GM23338 (cell line): Measurements from ENCODE around the gene SNTB2. TPM values are rescaled to one million over a fixed set of nuclear protein-coding genes. Genes with fewer than 3 reads are reported as not detected.
A peak's percentile ranks its signal among the peaks of the same experiment; 100 is the strongest.

Experiments used
- ATAC-seq: fragments of 200-7000 bp; cut with Tn5 transposase; 3 replicates; pipeline ENCODE4 v1.9.1; 2020
- DNase-seq: peaks from one replicate; pipeline ENCODE4 v3.0.0-alpha.2; 2015; ENCODE audit warnings: low spot score
- H2AFZ ChIP-seq: fragments of 200-600 bp; sonication (generic); 2 replicates; pipeline ENCODE4 v1.8.0; 2016; ENCODE audit warnings: antibody characterized with exemption, mild to moderate bottlenecking, moderate library complexity
- H3F3A ChIP-seq: fragments of 200-600 bp; sonication (generic); replicated peaks from 2 replicates; pipeline ENCODE4 v1.8.0; 2017; ENCODE audit warnings: antibody characterized with exemption, mixed run types, low read depth
- H3K27ac ChIP-seq: fragments of 200-600 bp; sonication (generic); 2 replicates; pipeline ENCODE4 v1.6.1; 2016; ENCODE audit warnings: low read depth
- H3K27me3 ChIP-seq: fragments of 200-600 bp; sonication (generic); 2 replicates; pipeline ENCODE4 v1.8.0; 2016; ENCODE audit warnings: mild to moderate bottlenecking, mixed run types, moderate library complexity; ENCODE audit not compliant: insufficient read depth
- H3K36me3 ChIP-seq: fragments of 200-600 bp; sonication (generic); 2 replicates; pipeline ENCODE4 v1.8.0; 2016; ENCODE audit warnings: mild to moderate bottlenecking; ENCODE audit not compliant: insufficient read depth
- H3K4me1 ChIP-seq: fragments of 200-600 bp; sonication (generic); 2 replicates; pipeline ENCODE4 v1.8.0; 2016; ENCODE audit warnings: mild to moderate bottlenecking, moderate library complexity; ENCODE audit not compliant: insufficient read depth
- H3K4me2 ChIP-seq: fragments of 200-600 bp; sonication (generic); 2 replicates; pipeline ENCODE4 v1.7.1; 2017; ENCODE audit warnings: mixed run types
- H3K4me3 ChIP-seq: fragments of 200-600 bp; sonication (generic); 2 replicates; pipeline ENCODE4 v1.6.1; 2016; ENCODE audit warnings: mixed run types
- H3K79me2 ChIP-seq: fragments of 200-600 bp; sonication (generic); replicated peaks from 2 replicates; pipeline ENCODE4 v1.8.0; 2017; ENCODE audit warnings: mild to moderate bottlenecking; ENCODE audit not compliant: insufficient read depth
- H3K9me2 ChIP-seq: fragments of 200-600 bp; sonication (generic); 2 replicates; pipeline ENCODE4 v1.8.0; 2017; ENCODE audit not compliant: insufficient read depth
- H4K20me1 ChIP-seq: fragments of 200-600 bp; sonication (generic); replicated peaks from 2 replicates; pipeline ENCODE4 v1.8.0; 2017; ENCODE audit warnings: mild to moderate bottlenecking; ENCODE audit not compliant: insufficient read depth
- H3K27ac Mint-ChIP-seq: 2 replicates; pipeline ENCODE4 v1.8.0; 2020; ENCODE audit warnings: inconsistent platforms, mild to moderate bottlenecking, moderate library complexity, mixed read lengths
- H3K27me3 Mint-ChIP-seq: 3 replicates; pipeline ENCODE4 v1.8.0; 2022; ENCODE audit warnings: low read depth, mild to moderate bottlenecking, moderate library complexity, mixed read lengths, inconsistent platforms; ENCODE audit not compliant: insufficient read depth, poor library complexity
- H3K36me3 Mint-ChIP-seq: 3 replicates; pipeline ENCODE4 v1.8.0; 2021; ENCODE audit warnings: low read depth, mild to moderate bottlenecking, inconsistent platforms, moderate library complexity, mixed read lengths
- H3K4me1 Mint-ChIP-seq: 3 replicates; pipeline ENCODE4 v1.8.0; 2020; ENCODE audit warnings: mild to moderate bottlenecking, inconsistent platforms, mixed read lengths
- H3K4me3 Mint-ChIP-seq: 3 replicates; pipeline ENCODE4 v1.8.0; 2021; ENCODE audit warnings: moderate library complexity, mild to moderate bottlenecking, inconsistent platforms, mixed read lengths
- H3K9me3 Mint-ChIP-seq: 3 replicates; pipeline ENCODE4 v1.8.0; 2020; ENCODE audit warnings: moderate library complexity, mild to moderate bottlenecking, inconsistent platforms, mixed read lengths
- ETS1 ChIP-seq: IDR thresholded peaks from 2 replicates; pipeline ENCODE4 v1.6.1; 2016; ENCODE audit warnings: antibody characterized with exemption
- EZH2 ChIP-seq: fragments of 200-600 bp; sonication (generic); IDR thresholded peaks from one replicate; pipeline ENCODE4 v1.8.0; 2017; ENCODE audit warnings: antibody characterized with exemption, mild to moderate bottlenecking, low read depth; ENCODE audit not compliant: unreplicated experiment
- EZH2phosphoT487 ChIP-seq: fragments of 200-600 bp; sonication (generic); IDR thresholded peaks from one replicate; pipeline ENCODE4 v1.8.1; 2018; ENCODE audit warnings: antibody characterized with exemption; ENCODE audit not compliant: unreplicated experiment
- JUNB ChIP-seq: IDR thresholded peaks from one replicate; pipeline ENCODE4 v1.6.1; 2016; ENCODE audit warnings: antibody characterized with exemption; ENCODE audit not compliant: unreplicated experiment
- POLR2AphosphoS5 ChIP-seq: IDR thresholded peaks from 2 replicates; pipeline ENCODE4 v1.6.1; 2016; ENCODE audit warnings: antibody characterized with exemption, low read depth
- ZNF331 ChIP-seq: fragments of 250-450 bp; sonication (Bioruptor Pico); IDR thresholded peaks from 2 replicates; pipeline ENCODE4 v1.5.0; 2020; ENCODE audit warnings: low read depth, mild to moderate bottlenecking, moderate library complexity
- polyA plus RNA-seq: library from polyadenylated mRNA; unstranded; fragments of >200 nt; fragmentation: Nextera tagmentation; extraction: Ambion mirVana; gene quantifications from 2 replicates; pipeline ENCODE4 v1.2.1, GENCODE V29; 2016
- total RNA-seq: library from RNA; depleted of rRNA; stranded (reverse); fragments of >200 nt; shearing (Covaris generic); gene quantifications from 2 replicates; pipeline ENCODE4 v1.2.3, GENCODE V29; 2014
- TF ChIP-seq, protein P1 (sequence below), 2 experiments: fragments of 200-600 bp in 1 of 2; sonication (generic) in 1 of 2; conservative IDR thresholded peaks; 2 replicates each; pipeline versions ENCODE4 v1.5.1 to v1.6.1; 2016 to 2017; ENCODE audit warnings: antibody characterized with exemption in 2 of 2, low read depth in 2 of 2, mild to moderate bottlenecking in 2 of 2, moderate library complexity in 1 of 2

SNTB2 gene
- total and polyA plus RNA-seq, 2 experiments from 2014 or later, result 4.8 to 42.7 TPM

- no peak overlapping the region for H3K27ac ChIP-seq
- DNase-seq (peak; percentile 30), ATAC-seq (peak; percentile 65)
- Mint-ChIP-seq H3K36me3 (peaks cover 21% of the 10 kb centered on the region), H3K27ac (peak overlapping the region; percentile 57; the same call in 1 of the 2 replicates), H3K4me3 (no peak overlapping the region), H3K9me3 (no peaks in the 10 kb centered on the region), H3K4me1 (no peaks in the 10 kb centered on the region), H3K27me3 (peaks cover 2% of the 10 kb centered on the region)
- H2AFZ ChIP-seq, result no peak overlapping the region
- peaks cover 3% of the 10 kb centered on the region for H4K20me1 ChIP-seq
- TF ChIP-seq, protein P1, sequence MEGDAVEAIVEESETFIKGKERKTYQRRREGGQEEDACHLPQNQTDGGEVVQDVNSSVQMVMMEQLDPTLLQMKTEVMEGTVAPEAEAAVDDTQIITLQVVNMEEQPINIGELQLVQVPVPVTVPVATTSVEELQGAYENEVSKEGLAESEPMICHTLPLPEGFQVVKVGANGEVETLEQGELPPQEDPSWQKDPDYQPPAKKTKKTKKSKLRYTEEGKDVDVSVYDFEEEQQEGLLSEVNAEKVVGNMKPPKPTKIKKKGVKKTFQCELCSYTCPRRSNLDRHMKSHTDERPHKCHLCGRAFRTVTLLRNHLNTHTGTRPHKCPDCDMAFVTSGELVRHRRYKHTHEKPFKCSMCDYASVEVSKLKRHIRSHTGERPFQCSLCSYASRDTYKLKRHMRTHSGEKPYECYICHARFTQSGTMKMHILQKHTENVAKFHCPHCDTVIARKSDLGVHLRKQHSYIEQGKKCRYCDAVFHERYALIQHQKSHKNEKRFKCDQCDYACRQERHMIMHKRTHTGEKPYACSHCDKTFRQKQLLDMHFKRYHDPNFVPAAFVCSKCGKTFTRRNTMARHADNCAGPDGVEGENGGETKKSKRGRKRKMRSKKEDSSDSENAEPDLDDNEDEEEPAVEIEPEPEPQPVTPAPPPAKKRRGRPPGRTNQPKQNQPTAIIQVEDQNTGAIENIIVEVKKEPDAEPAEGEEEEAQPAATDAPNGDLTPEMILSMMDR (conservative IDR thresholded peaks at IDR 0.05; ENCODE audit: low read depth in 2 of 2), result peak; percentile 35 to 49; a peak in 3 of 4 replicates
- no peak for TF ChIP-seq EZH2phosphoT487
- no peaks in the 10 kb centered on the region for H3K9me2 ChIP-seq
- peaks cover 7% of the 10 kb centered on the region; the same call in 1 of the 2 replicates for H3K79me2 ChIP-seq
- H3K4me3 ChIP-seq, result no peak overlapping the region
- no peaks in the 10 kb centered on the region for H3K36me3 ChIP-seq
- no peaks in the 10 kb centered on the region for H3K27me3 ChIP-seq
- no peaks in the 10 kb centered on the region for H3F3A ChIP-seq
- H3K4me1 ChIP-seq, result no peaks in the 10 kb centered on the region
- no peak overlapping the region for H3K4me2 ChIP-seq
Measured at GRCh38 chr16:69260019-69260418, 73.1 kb downstream of the SNTB2 start.

DNA sequence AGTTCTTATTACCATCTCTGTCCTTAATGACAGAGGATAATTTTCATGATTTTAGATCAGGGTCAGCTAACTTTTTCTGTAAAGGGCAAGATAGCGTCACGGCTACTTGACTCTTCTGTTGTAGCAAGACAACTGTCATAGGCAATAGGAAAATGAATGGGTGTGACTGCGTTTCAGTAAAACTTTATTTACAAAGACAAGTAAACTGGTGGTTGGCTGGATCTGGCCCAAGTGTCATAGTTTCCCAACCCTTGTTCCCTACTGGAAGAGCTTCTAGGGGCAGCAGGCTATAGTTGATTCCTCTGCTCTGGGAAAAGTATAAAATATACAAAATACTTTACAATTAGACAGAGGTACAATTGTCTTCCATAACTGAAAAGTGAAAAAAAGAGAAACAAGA, 73.5 kb downstream of the SNTB2 start:
- H3F3A ChIP-seq, result no peaks in the 10 kb centered on the region
- TF ChIP-seq JUNB, result no peak
- TF ChIP-seq ZNF331 (CRISPR knock-in tag), result no peak
- TF ChIP-seq EZH2, result no peak
- no peak for TF ChIP-seq POLR2AphosphoS5
- TF ChIP-seq ETS1, result no peak
- H3K4me1 ChIP-seq, result no peaks in the 10 kb centered on the region
- H3K79me2 ChIP-seq, result peaks cover 7% of the 10 kb centered on the region; the same call in 1 of the 2 replicates
- H3K4me1 Mint-ChIP-seq, result no peaks in the 10 kb centered on the region
- H3K4me3 Mint-ChIP-seq, result no peak overlapping the region
- H3K27me3 Mint-ChIP-seq, result peaks cover under 1% of the 10 kb centered on the region
- no peaks in the 10 kb centered on the region for H3K36me3 ChIP-seq
- H4K20me1 ChIP-seq, result peaks cover 3% of the 10 kb centered on the region
- peaks cover 21% of the 10 kb centered on the region for H3K36me3 Mint-ChIP-seq
- H3K27ac ChIP-seq, result no peak overlapping the region
- H2AFZ ChIP-seq, result no peak overlapping the region
- H3K27me3 ChIP-seq, result no peaks in the 10 kb centered on the region
- H3K27ac Mint-ChIP-seq, result no peak overlapping the region
- H3K9me2 ChIP-seq, result no peaks in the 10 kb centered on the region
- no peaks in the 10 kb centered on the region for H3K9me3 Mint-ChIP-seq
- H3K4me3 ChIP-seq, result no peak overlapping the region
- ATAC-seq (no peak), DNase-seq (no peak)
- H3K4me2 ChIP-seq, result no peak overlapping the region
